GOT3 (cell line): ENCODE results near the gene ELOVL3.

Source experiments
- DNase-seq: peaks from one replicate; lab custom pipeline; 2025; ENCODE audit warnings: mixed read lengths; lab: John Stamatoyannopoulos, UW

Gene ELOVL3

GRCh38 chr10:102254426-102254825 is 28.3 kb downstream of the ELOVL3 start:
- DNase-seq, result no peak

GRCh38 chr10:102255404-102255803 is 29.3 kb downstream of the ELOVL3 start:
- no peak for DNase-seq

DNA sequence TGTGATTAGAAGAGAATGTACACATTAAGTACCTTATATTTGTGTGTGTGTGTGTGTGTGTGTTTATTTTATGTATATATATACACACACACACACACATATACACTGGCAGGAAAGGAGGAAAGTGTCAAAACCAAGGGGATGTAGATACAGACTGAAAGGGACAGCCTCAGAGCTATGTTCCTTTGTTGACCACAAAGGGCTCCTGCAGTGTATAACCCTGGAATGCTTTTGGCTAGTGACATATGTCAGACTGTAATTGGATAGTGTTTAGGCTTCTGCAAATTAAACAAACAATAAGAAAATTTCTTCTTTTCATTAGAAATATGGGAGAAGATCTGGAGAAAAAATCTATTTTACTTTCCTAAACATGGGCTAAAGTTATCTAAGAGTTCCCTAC is 35.1 kb downstream of the ELOVL3 start:
- no peak for DNase-seq

- DNase-seq, result no peak
Observed at GRCh38 chr10:102261842-102262241, 35.7 kb downstream of the ELOVL3 start.

GRCh38 chr10:102262744-102263370 is 36.8 kb downstream of the ELOVL3 start:
- DNase-seq, result no peak

DNA sequence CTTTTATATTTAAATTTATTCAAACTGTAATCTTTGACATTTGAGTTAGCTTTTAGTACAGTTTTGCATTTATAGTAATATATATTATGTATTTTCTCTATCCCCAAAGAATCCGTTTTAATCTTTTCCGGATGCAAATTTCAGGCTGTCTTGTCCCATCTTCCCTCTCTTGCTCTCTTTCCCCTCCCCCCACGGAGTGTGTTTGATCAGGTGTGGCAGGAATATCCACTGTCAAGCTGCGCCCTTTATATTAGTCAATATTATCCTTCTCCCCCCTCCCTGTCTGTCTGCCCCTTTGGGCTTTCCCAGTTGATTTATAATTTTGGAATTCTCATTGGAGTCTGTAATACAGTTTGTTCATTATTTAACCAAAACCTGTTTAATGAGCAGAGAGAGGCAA is 38.3 kb downstream of the ELOVL3 start:
- DNase-seq, result no peak

- no peak for DNase-seq
Observed at GRCh38 chr10:102266670-102267069, 40.6 kb downstream of the ELOVL3 start.

GRCh38 chr10:102267748-102268147 is 41.6 kb downstream of the ELOVL3 start:
- DNase-seq, result no peak

GRCh38 chr10:102268375-102268888 is 42.3 kb downstream of the ELOVL3 start:
- no peak for DNase-seq

DNA sequence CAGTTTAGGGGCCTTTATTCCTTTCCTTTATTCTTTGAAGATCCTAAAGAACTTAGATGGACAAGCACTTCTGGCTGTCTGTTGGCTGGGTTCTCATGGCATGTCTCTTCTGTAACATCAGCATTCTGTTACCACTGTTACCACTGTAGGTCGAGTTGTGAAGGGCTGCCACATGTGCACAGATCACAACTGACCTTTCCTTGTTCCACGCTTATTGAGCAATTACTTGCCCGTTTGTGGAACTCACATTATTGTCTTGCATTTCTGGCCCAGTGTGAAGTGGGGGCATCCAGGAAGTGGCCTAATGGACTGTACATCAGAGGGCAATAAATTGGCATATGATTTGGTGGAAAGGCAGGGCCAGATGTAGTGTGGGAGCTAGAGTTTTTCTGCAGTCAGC is 42.9 kb downstream of the ELOVL3 start:
- no peak for DNase-seq

- DNase-seq, result no peak
Observed at GRCh38 chr10:102274062-102274461, 48.0 kb downstream of the ELOVL3 start.

DNA sequence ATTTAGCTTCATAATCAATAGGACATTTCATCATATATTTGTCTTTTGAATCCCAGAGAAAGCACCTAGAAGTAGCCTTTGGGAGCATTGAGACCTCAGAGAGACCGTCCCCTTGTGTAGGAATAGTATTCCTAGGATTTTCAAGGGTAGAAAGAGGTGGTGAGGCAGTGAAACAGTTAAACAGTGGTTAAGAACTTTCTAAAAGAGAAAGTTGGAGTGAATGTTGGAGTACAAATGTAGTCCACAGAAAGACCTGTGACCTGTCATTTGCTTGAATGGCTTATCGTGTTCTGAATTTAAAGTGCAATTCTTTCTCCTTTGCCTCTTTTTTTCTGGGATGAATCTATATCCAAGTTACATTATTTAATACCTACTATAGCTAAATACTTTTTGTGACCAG is 49.2 kb downstream of the ELOVL3 start:
- DNase-seq, result no peak

GRCh38 chr10:102279104-102279503 is 53.0 kb downstream of the ELOVL3 start:
- no peak for DNase-seq
